GM12891 (cell line): ENCODE results near the gene RECK.

Source experiments
- PAX5 ChIP-seq: IDR thresholded peaks from 2 replicates; pipeline ENCODE4 v1.6.1; 2011; ENCODE audit warnings: low read length, moderate library complexity, mild to moderate bottlenecking; ENCODE audit not compliant: insufficient read depth, severe bottlenecking
- POLR2A ChIP-seq: IDR thresholded peaks from 2 replicates; pipeline ENCODE4 v1.6.1; 2011; ENCODE audit warnings: low read depth, low read length, control low read depth
- POLR2AphosphoS5 ChIP-seq: IDR thresholded peaks from 2 replicates; pipeline ENCODE4 v1.6.1; 2011; ENCODE audit warnings: low read depth, low read length, control low read depth
- POU2F2 ChIP-seq: IDR thresholded peaks from 2 replicates; pipeline ENCODE4 v1.6.1; 2011; ENCODE audit warnings: low read depth, mild to moderate bottlenecking, control low read depth, low read length, moderate library complexity
- SPI1 ChIP-seq: IDR thresholded peaks from 2 replicates; pipeline ENCODE4 v1.6.1; 2011; ENCODE audit warnings: low read depth, low read length, control low read depth
- TAF1 ChIP-seq: IDR thresholded peaks from 2 replicates; pipeline ENCODE4 v1.6.1; 2011; ENCODE audit warnings: low read depth, low read length, control low read depth

- TF ChIP-seq TAF1, result no peak
- no peak for TF ChIP-seq POLR2AphosphoS5
- TF ChIP-seq POLR2A, result no peak
- no peak for TF ChIP-seq PAX5
- TF ChIP-seq SPI1, result no peak
- no peak for TF ChIP-seq POU2F2
Measured at GRCh38 chr9:35993976-35994720, 42.6 kb upstream of the RECK start.
